GM12891 (cell line): ENCODE measurements around the gene TNFSF11.

Experiments
- POLR2A ChIP-seq: IDR thresholded peaks from 2 replicates; pipeline ENCODE4 v1.6.1; 2011; ENCODE audit warnings: low read depth, low read length, control low read depth
- POLR2AphosphoS5 ChIP-seq: IDR thresholded peaks from 2 replicates; pipeline ENCODE4 v1.6.1; 2011; ENCODE audit warnings: low read depth, low read length, control low read depth
- TAF1 ChIP-seq: IDR thresholded peaks from 2 replicates; pipeline ENCODE4 v1.6.1; 2011; ENCODE audit warnings: low read depth, low read length, control low read depth

DNA sequence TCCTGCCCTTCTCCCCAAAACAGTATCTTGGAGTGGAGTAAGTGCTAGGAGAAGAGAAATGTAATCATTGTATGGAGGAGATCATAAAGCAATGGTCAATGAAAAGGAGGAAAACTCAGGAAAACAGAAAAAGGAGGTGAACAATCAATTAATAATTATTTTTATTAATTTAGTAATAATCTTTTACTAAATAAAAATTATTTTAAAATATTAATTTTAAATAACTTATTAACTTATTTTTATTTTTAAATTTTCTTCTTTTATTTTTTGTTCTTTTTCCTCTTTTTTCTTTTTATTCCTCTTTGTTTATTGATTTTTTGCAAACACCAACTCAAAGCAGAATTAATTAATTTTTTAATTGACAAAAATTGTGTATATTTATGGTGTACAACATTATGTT, 80.3 kb downstream of the TNFSF11 start:
- TF ChIP-seq POLR2A = no peak
- TF ChIP-seq TAF1 = no peak
- TF ChIP-seq POLR2AphosphoS5 = no peak
